GM19043 (cell line): Measurements from ENCODE around the gene CDON.

Source experiments
- ATAC-seq: cut with Tn5 transposase; IDR thresholded peaks from one replicate; pipeline ENCODE4 v1.9.1; 2021; ENCODE audit warnings: low read depth; ENCODE audit not compliant: unreplicated experiment

The CDON gene

GRCh38 chr11:125959511-125959910, 103.2 kb downstream of the CDON start:
- ATAC-seq: no peak

- ATAC-seq: no peak
Measured at GRCh38 chr11:125958872-125959400, 103.7 kb downstream of the CDON start.

GRCh38 chr11:125957618-125958332, 104.9 kb downstream of the CDON start:
- ATAC-seq: no peak

DNA sequence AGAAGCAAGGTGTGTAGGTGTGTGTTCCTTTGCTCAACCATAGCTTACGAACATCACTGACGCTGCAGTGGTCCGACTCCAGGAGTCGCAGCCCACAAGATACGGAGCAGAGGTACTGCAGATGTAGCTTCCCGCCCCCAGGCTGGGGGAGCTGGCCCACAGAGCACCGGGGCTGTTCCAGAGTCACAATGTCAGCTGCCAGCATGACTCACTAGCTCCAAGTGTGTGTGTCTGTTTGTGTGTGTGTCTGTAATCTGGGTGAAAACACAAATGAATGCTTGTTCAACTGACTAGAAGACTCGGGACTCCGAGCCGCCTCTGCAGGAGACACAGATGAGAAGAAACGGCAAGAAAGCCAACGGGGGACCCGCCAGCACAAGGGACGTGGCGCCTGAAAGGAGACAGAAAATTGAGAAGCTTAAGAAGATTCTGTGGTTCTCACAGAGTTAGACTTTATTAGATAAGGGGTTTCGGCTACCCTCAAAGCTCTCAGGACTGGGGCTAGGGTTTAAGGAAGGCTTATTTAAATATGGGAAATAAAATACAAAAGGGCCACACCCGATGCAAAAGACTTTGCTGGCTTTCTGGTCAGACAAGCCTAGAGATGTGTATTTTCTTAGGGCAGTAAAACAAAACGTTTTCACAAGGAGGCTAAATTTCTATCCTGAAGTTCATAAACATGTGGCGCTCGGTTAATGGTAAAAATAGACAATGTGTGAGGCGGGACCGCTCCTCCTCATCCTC, 106.1 kb downstream of the CDON start:
- no peak for ATAC-seq

DNA sequence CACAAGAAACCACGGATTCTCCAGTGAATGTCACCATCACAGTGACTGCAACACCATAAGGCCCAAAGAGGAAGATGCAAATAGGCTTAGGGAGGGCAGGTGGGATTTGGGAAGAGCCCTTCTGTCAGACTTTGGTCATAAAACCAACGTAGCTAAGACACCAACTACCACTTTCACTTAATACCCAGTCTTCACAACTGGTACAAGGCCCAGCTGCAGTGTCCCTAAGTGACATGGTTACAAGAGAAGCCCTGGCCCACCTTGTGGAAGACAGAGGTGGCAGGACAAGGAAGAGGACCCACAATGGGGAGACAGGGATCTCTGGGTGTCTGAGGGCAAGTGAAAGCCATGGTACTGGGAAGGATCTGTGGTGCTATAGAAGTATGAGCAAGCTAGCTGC, 106.8 kb downstream of the CDON start:
- no peak for ATAC-seq

DNA sequence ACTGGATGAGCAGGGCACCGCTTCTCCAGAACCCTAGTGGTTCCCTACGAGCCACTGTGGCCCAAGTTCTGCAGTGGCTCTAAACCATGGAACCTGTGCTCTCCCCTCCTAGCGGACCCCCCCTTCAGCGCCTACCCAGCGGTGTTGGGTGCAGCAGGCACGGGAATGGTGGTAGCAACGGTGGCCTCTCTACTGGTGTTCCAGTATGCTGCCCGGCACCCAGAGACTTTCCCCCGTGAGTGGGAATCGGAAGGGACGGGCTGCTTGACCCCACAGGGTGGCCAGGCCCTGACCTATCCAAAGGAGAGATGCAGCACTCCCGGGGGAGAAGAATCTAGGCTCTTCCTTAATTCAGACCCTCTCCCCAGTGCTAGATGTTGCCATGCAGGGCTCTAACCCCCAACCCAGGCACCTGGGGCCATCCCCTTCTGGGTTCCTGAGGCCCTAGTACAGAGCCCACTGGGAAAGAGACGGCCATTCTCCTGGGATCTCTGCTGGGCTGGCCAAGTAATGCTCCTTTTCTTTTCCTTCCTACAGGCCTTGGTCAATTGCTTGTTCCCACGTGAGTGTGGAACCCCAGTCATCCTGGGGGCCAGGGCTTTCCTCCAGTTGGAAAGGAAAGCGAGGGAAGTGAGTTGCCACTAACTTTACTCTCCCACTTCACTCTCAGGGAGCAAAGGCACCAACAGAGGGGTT, 107.6 kb downstream of the CDON start:
- ATAC-seq: no peak

DNA sequence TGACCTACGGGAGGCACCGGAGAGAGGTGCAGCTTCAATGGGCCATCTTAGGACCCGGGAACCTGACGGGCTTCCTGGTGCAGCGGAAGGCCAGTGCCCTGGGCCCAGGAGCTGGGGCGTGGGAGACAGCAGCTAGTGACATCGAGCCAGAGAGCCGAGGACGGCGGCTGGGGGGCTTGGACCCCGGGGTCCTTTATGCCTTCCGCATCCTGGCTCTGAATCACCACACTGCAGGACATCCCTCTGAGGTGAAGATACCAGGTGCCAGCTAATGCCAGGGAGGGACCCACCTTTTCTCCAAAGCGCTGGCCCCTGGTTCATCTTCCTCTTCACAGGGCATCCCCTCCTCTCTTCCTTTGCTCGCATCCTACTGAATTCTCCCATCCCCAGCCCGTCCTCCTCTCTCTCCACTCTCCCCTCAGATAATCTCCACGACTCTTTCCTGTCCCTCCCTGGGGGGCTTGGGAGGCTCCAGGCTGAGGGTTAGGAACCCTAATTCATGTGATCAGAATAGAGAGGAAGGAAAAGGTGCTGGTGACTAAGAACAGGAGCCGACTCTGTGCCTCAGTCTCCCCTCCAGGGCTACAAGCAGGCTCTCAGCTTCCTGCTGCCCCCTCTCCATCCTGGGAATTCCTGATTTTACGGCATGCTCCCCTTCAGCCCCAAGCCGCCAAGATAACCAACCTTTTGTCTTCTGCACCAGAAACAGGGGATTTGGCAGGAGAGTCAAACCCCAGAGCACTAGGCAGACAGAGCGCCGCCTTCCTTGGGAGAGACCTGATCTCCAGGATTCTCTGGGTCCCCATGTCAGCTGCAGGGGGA, 108.3 kb downstream of the CDON start:
- ATAC-seq: no peak

DNA sequence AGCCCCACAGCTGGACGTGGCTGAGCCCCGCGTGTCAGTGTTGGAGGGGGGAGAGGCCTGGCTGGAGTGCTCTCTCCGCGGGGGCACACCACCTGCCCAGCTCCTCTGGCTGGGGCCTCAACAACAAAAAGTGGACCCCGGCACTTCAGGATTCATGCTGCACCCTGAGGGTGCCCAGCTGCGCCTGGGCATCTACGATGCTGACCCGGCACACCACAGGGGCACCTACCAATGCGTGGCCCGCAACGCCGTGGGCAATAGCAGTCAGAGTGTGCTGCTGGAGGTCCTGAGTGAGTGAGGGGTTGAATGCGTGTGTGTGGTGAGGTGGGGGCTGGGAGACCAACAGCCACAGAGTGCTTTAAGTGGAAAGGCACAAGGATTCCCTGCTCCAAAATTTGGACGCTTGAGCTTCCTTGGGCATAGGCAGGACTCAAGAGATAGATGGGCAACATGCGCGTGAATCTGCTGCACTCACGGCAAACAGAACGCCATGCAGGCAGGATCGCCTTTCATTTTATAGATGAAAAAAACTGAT, 109.2 kb downstream of the CDON start:
- ATAC-seq: no peak

- no peak for ATAC-seq
Measured at GRCh38 chr11:125952973-125953372, 109.7 kb downstream of the CDON start.

DNA sequence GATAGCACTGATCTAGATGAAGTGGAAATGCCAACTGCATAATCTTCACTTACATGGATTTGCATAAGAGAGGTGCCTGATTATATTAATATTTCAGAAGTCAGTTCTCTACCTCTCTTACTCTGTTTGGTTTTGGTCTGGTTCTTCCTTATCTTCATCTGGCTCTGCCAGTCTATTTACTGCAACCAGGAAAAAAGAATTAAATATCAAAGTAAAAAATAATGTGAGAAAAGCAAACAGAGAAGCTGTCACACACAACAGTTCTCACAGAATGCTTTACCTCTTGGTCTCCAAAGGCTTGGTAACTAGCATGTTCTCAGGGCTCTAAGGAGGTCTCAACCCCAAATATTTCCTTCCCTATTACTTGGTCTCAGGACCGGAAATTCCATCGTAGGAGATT, 110.1 kb downstream of the CDON start:
- ATAC-seq: no peak

GRCh38 chr11:125951731-125952130, 110.9 kb downstream of the CDON start:
- no peak for ATAC-seq

DNA sequence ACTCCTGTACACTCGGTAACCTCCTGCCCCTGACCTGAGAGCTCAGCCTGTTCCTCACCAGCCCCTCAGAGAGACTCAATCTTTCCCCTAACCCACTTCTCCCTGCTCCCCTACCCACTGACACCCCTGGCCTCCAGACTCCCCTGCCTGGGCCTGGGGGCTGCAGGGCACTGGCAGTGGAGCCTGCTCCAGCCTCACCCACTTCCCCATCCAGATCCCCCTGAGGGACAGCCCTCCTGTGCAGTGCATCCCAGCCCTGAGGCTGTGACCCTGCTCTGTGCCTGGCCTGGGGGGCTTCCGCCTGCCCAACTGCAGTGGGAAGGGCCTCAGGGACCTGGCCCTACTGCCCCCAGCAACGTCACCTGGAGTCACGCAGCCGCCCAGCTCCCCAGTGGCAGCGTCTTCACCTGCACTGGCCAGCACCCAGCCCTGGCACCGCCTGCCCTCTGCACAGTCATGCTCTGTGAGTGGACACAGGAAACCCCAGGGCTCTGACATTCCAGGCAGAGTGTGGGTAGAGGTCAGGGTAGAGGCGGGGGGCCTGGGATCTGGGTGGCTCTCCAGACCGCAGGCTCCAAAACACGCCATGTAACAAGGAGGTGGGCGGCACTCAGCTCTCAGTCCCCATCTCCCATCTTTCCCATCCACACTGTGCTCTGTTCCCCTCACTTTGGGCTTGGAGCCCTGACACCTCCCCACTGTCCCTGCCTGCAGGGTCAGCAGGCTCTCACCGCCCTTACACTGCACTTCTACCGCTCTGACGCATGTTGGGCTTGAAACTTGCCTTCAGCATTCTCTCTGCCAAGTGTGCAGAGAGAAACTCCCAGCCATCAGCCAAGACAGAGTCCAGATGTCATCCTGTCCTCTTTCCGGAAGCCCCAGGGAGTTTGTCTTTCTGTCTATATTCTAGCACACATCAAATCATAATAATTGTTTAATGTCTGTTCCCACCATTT, 111.7 kb downstream of the CDON start:
- ATAC-seq: no peak

DNA sequence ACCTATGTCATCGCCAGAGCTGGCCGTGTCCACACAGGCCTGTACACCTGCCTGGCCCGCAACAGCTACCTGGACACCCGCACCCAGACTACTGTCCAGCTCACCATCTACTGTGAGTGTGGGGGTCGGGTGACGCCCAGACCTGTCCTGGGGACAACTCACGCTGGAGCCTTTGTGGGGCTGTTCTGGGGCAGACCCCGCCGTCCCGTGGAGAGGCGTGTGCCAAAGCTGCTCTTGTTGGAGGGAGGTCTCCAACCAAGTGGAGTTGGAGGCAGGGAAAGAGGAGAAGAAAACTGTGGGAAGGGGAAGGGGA, 112.5 kb downstream of the CDON start:
- ATAC-seq: no peak

DNA sequence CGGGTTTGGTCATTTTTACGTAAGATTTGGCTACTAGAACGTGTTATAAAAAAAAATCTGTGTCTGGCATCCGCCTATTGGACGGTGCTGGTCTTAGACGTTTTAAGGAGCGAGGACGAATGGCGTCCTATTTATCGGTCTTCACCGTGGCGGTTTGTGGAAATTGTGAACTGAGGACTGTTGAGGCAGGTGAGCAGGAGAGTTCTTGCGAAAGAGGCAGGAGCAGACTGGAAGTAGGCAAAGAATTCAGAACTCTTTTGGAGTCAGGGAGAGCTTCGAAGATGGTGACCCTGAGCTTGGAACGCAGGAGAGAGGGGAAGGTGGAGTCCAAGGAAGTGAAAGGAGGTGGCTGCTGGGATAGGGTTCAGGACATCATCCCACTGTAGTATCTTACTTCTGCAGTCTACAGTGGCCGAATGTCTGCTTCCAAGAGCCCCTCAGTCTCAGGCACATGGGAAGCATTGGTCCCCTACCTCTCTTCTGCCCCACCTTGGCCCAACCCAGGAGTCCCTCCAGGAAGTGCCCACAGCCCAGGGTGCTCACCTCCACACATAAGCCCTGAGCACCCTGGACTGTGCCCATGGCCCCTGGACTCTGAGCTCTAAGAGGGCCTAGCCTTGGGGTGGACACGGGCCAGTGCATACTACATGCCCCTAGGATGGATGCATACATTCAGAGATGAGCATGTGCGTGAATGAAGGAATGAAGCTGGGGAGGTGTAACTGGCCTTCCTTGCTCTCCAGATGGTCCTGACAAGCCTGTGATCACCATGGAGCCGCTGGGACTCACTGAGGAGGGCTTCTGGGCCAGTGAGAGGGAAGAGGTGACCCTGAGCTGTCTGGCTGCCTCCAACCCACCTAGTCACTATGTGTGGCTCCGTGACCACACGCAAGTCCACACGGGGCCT, 113.1 kb downstream of the CDON start:
- ATAC-seq: no peak

- no peak for ATAC-seq
Measured at GRCh38 chr11:125948278-125949051, 114.2 kb downstream of the CDON start.

DNA sequence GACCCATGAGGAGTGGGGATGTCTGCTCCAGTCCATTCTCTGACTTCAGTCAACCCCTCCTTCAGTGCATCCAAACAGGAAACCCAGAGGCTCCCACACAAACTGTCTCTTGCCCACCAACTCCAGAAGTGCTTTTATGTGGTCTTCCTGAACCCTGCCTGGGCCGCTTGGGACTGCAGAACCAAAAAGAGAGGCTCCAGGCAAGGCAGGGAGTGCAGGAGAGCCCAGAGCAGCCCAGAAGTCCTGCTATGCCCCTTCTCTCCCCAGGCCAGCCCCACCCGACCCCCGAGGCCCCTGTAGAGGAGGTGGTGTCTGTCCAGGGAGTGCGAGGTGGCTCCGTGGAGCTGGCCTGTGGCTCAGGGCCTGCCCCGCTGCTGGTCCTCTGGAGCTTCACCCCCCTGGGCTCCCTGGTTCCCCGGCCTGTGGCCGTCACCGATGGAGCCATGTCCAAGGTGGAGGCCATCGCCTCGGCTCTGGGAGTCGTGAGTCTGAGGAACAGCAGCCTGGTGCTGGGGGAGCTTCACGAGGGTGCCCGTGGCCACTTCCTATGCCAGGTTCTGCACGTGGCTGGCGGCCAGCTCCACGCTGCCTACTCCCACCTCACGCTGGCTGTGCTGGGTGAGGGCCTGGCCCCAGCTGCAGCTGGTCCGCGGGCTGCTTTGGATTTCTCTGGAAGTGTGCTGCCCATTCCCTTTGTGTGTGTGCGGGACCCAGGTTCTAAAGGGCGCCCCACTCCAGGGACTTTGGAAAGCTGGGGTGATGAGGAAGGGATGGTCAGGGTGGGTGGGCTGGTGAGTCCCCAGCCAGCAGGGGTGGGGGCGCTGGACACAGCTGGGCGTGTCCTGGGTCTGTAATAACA, 115.0 kb downstream of the CDON start:
- no peak for ATAC-seq
